ENCODE results near the gene TBC1D9.

The TBC1D9 gene

GRCh38 chr4:140776556-140776955, 20.4 kb upstream of the TBC1D9 start:
- no peak for TF ChIP-seq CTCF (IDR thresholded peaks at IDR 0.05; ENCODE audit: control insufficient read depth, insufficient read depth, low read depth, low read length, missing control alignments)
- no peak overlapping the region for H3K4me3 ChIP-seq (ENCODE audit: control insufficient read depth, low read depth, low read length)
- DNase-seq (ENCODE audit: low read depth), result no peak

- no peak for TF ChIP-seq CTCF (IDR thresholded peaks at IDR 0.05; ENCODE audit: control insufficient read depth, insufficient read depth, low read depth, low read length, missing control alignments)
- no peak for DNase-seq (ENCODE audit: low read depth)
Measured at GRCh38 chr4:140774956-140775355, 18.8 kb upstream of the TBC1D9 start.

GRCh38 chr4:140774510-140774909, 18.3 kb upstream of the TBC1D9 start:
- no peak for TF ChIP-seq CTCF (IDR thresholded peaks at IDR 0.05; ENCODE audit: control insufficient read depth, insufficient read depth, low read depth, low read length, missing control alignments)
- no peak overlapping the region for H3K4me3 ChIP-seq (ENCODE audit: control insufficient read depth, low read depth, low read length)
- no peak for DNase-seq (ENCODE audit: low read depth)

More at GRCh38 chr4:140774956-140775355, 18.8 kb upstream of the TBC1D9 start:
- no peak overlapping the region for H3K4me3 ChIP-seq (ENCODE audit: control insufficient read depth, low read depth, low read length)

- TF ChIP-seq CTCF (IDR thresholded peaks at IDR 0.05; ENCODE audit: control insufficient read depth, insufficient read depth, low read depth, low read length, missing control alignments), result no peak
- DNase-seq (ENCODE audit: low read depth), result no peak
- H3K4me3 ChIP-seq (ENCODE audit: control insufficient read depth, low read depth, low read length), result no peak overlapping the region
Measured at GRCh38 chr4:140769209-140769608, 13.0 kb upstream of the TBC1D9 start.

- H3K4me3 ChIP-seq (ENCODE audit: control insufficient read depth, low read depth, low read length), result no peak overlapping the region
- DNase-seq (ENCODE audit: low read depth), result no peak
- TF ChIP-seq CTCF (IDR thresholded peaks at IDR 0.05; ENCODE audit: control insufficient read depth, insufficient read depth, low read depth, low read length, missing control alignments), result no peak
Measured at GRCh38 chr4:140764785-140765392, 8.7 kb upstream of the TBC1D9 start.

- H3K4me3 ChIP-seq (ENCODE audit: control insufficient read depth, low read depth, low read length), result no peak overlapping the region
- DNase-seq (ENCODE audit: low read depth), result no peak
- TF ChIP-seq CTCF (IDR thresholded peaks at IDR 0.05; ENCODE audit: control insufficient read depth, insufficient read depth, low read depth, low read length, missing control alignments), result no peak
Measured at GRCh38 chr4:140762202-140762601, 6.0 kb upstream of the TBC1D9 start.

Measured in AG09309 (cell line).